HEK293 (cell line): ENCODE data around the gene CROCC.

Experiments used
- SP7 ChIP-seq: fragments of 450-650 bp; formaldehyde crosslinking; IDR thresholded peaks from 2 replicates; pipeline ENCODE4 v1.5.1; 2016; ENCODE audit warnings: missing biosample characterization, missing genetic modification characterization
- ZNF169 ChIP-seq: fragments of 450-650 bp; formaldehyde crosslinking; IDR thresholded peaks from 2 replicates; pipeline ENCODE4 v1.5.1; 2016; ENCODE audit warnings: missing biosample characterization, missing genetic modification characterization
- ZNF214 ChIP-seq: fragments of 450-650 bp; formaldehyde crosslinking; IDR thresholded peaks from 2 replicates; pipeline ENCODE4 v1.5.1; 2017; ENCODE audit warnings: missing biosample characterization, mild to moderate bottlenecking, missing genetic modification characterization, borderline replicate concordance
- ZNF302 ChIP-seq: fragments of 450-650 bp; formaldehyde crosslinking; IDR thresholded peaks from 2 replicates; pipeline ENCODE4 v1.5.1; 2016; ENCODE audit warnings: missing biosample characterization, missing genetic modification characterization, low read depth
- ZNF394 ChIP-seq: fragments of 450-650 bp; formaldehyde crosslinking; IDR thresholded peaks from 2 replicates; pipeline ENCODE4 v1.5.1; 2016; ENCODE audit warnings: missing biosample characterization, missing genetic modification characterization, mild to moderate bottlenecking, moderate library complexity, borderline replicate concordance
- ZNF645 ChIP-seq: fragments of 450-650 bp; formaldehyde crosslinking; IDR thresholded peaks from 2 replicates; pipeline ENCODE4; 2016; ENCODE audit warnings: missing biosample characterization, missing genetic modification characterization
- ZNF707 ChIP-seq: fragments of 450-650 bp; formaldehyde crosslinking; IDR thresholded peaks from 2 replicates; pipeline ENCODE4 v1.5.1; 2016; ENCODE audit warnings: missing biosample characterization, missing genetic modification characterization
- ZNF843 ChIP-seq: fragments of 450-650 bp; formaldehyde crosslinking; IDR thresholded peaks from 2 replicates; pipeline ENCODE4 v1.5.1; 2016; ENCODE audit warnings: missing biosample characterization, missing genetic modification characterization
- TF ChIP-seq, protein P1 (sequence below): fragments of 450-650 bp; formaldehyde crosslinking; IDR thresholded peaks from 2 replicates; pipeline ENCODE4 v1.5.1; 2016; ENCODE audit warnings: missing biosample characterization, missing genetic modification characterization
- TF ChIP-seq, protein P2 (sequence below): fragments of 450-650 bp; formaldehyde crosslinking; IDR thresholded peaks from 2 replicates; pipeline ENCODE4 v1.5.1; 2016; ENCODE audit warnings: missing biosample characterization, missing genetic modification characterization

GRCh38 chr1:17004466-17005364, 83.0 kb downstream of the CROCC start:
- TF ChIP-seq, protein P1, sequence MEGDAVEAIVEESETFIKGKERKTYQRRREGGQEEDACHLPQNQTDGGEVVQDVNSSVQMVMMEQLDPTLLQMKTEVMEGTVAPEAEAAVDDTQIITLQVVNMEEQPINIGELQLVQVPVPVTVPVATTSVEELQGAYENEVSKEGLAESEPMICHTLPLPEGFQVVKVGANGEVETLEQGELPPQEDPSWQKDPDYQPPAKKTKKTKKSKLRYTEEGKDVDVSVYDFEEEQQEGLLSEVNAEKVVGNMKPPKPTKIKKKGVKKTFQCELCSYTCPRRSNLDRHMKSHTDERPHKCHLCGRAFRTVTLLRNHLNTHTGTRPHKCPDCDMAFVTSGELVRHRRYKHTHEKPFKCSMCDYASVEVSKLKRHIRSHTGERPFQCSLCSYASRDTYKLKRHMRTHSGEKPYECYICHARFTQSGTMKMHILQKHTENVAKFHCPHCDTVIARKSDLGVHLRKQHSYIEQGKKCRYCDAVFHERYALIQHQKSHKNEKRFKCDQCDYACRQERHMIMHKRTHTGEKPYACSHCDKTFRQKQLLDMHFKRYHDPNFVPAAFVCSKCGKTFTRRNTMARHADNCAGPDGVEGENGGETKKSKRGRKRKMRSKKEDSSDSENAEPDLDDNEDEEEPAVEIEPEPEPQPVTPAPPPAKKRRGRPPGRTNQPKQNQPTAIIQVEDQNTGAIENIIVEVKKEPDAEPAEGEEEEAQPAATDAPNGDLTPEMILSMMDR (tag by site-specific recombination), result no peak
- TF ChIP-seq ZNF707 (no peak), SP7 (tag by site-specific recombination) (no peak), ZNF843 (tag by site-specific recombination) (no peak), ZNF394 (tag by site-specific recombination) (no peak), ZNF169 (tag by site-specific recombination) (no peak), ZNF214 (no peak), ZNF302 (no peak), ZNF645 (tag by site-specific recombination) (no peak)
- TF ChIP-seq, protein P2, sequence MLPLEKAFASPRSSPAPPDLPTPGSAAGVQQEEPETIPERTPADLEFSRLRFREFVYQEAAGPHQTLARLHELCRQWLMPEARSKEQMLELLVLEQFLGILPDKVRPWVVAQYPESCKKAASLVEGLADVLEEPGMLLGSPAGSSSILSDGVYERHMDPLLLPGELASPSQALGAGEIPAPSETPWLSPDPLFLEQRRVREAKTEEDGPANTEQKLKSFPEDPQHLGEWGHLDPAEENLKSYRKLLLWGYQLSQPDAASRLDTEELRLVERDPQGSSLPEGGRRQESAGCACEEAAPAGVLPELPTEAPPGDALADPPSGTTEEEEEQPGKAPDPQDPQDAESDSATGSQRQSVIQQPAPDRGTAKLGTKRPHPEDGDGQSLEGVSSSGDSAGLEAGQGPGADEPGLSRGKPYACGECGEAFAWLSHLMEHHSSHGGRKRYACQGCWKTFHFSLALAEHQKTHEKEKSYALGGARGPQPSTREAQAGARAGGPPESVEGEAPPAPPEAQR (tag by site-specific recombination), result no peak
